Measurements from ENCODE around the gene CDH13.

DNA sequence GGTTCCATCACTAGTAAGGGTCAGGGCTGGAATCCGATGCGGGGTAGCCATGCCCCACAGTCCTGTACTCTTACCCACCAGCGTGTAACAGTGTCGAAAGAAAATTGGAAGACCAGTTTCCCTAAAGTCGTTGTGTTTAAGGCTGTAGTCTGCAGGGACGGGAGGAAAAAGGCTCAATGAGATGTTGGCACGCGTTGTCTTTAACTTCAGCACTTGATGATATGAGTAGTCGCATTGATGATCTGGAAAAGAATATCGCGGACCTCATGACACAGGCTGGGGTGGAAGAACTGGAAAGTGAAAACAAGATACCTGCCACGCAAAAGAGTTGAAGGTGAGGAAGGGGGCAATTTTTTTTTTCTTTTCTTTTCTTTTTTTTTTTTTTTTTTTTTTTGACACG, 1182.3 kb downstream of the CDH13 start:
- TF ChIP-seq, protein P1, sequence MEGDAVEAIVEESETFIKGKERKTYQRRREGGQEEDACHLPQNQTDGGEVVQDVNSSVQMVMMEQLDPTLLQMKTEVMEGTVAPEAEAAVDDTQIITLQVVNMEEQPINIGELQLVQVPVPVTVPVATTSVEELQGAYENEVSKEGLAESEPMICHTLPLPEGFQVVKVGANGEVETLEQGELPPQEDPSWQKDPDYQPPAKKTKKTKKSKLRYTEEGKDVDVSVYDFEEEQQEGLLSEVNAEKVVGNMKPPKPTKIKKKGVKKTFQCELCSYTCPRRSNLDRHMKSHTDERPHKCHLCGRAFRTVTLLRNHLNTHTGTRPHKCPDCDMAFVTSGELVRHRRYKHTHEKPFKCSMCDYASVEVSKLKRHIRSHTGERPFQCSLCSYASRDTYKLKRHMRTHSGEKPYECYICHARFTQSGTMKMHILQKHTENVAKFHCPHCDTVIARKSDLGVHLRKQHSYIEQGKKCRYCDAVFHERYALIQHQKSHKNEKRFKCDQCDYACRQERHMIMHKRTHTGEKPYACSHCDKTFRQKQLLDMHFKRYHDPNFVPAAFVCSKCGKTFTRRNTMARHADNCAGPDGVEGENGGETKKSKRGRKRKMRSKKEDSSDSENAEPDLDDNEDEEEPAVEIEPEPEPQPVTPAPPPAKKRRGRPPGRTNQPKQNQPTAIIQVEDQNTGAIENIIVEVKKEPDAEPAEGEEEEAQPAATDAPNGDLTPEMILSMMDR (IDR thresholded peaks at IDR 0.05) = no peak
- no peak for TF ChIP-seq POLR2A (IDR thresholded peaks at IDR 0.05)

Measured in adrenal gland (tissue), 5 donors.